Mammary epithelial cell (primary cell): ENCODE results near the gene BAG5.

Experiments used
- EZH2 ChIP-seq: IDR thresholded peaks from 2 replicates; pipeline ENCODE4 v1.6.1; 2012; ENCODE audit warnings: low read length, inconsistent platforms, borderline replicate concordance
- TF ChIP-seq, protein P1 (sequence below), 2 donors: IDR thresholded peaks in 1 of 2; conservative IDR thresholded peaks in 1 of 2; 2 replicates each; pipeline ENCODE4 v1.5.1; 2011 to 2012; ENCODE audit warnings: inconsistent platforms in 2 of 2, low read length in 2 of 2, mild to moderate bottlenecking in 2 of 2, control low read depth in 1 of 2, low read depth in 1 of 2; ENCODE audit not compliant: insufficient read depth in 1 of 2; ENCODE audit errors: extremely low read depth in 1 of 2

- TF ChIP-seq, protein P1, sequence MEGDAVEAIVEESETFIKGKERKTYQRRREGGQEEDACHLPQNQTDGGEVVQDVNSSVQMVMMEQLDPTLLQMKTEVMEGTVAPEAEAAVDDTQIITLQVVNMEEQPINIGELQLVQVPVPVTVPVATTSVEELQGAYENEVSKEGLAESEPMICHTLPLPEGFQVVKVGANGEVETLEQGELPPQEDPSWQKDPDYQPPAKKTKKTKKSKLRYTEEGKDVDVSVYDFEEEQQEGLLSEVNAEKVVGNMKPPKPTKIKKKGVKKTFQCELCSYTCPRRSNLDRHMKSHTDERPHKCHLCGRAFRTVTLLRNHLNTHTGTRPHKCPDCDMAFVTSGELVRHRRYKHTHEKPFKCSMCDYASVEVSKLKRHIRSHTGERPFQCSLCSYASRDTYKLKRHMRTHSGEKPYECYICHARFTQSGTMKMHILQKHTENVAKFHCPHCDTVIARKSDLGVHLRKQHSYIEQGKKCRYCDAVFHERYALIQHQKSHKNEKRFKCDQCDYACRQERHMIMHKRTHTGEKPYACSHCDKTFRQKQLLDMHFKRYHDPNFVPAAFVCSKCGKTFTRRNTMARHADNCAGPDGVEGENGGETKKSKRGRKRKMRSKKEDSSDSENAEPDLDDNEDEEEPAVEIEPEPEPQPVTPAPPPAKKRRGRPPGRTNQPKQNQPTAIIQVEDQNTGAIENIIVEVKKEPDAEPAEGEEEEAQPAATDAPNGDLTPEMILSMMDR (conservative IDR thresholded peaks at IDR 0.05 in 1 of 2, IDR thresholded peaks at IDR 0.05 in 1 of 2; ENCODE audit: extremely low read depth in 1 of 2, insufficient read depth in 1 of 2, low read depth in 1 of 2, low read length in 2 of 2): no peak
- no peak for TF ChIP-seq EZH2
Measured at GRCh38 chr14:103510724-103511693, 51.4 kb downstream of the BAG5 start.
